ENCODE data around the gene SUMF2. TPM values are rescaled to one million over a fixed set of nuclear protein-coding genes. Genes with fewer than 3 reads are reported as not detected.
"Not testable (repeated sequence)": the region's sequence is repeated elsewhere in the genome, so short reads cannot be mapped to it uniquely, and the experiment has no call there.

The SUMF2 gene
- total and polyA plus RNA-seq, 7 experiments from 2014 or later = 120 to 196 (median 156) TPM

GRCh38 chr7:56046721-56047445, 17.2 kb upstream of the SUMF2 start:
- intact Hi-C loops (cut with micrococcal nuclease) = no loop called here
- Mint-ChIP-seq H3K27ac (peak overlapping the region in 3 of 9 donors; percentile 1 to 51 (median 16)), H3K36me3 (no peaks in the 10 kb centered on the region), H3K4me3 (no peak overlapping the region), H3K9me3 (no peaks in the 10 kb centered on the region), H3K27me3 (no peaks in the 10 kb centered on the region), H3K4me1 (peaks cover 5 to 25% (median 14%) of the 10 kb centered on the region in 7 donors)
- ChIA-PET POLR2A (interaction anchor here (0.6 to 0.7 kb wide), 2 partner anchors 18 kb away, joined by 3 read pairs; no protein-coding TSS in a partner anchor), CTCF (interaction anchor here (0.6 to 1.2 kb wide), 3 partner anchors 24 to 28 kb away, joined by 3 to 4 read pairs (median 4); no protein-coding TSS in a partner anchor)
- H3K9me3 ChIP-seq (ENCODE audit: control insufficient read depth in 2 of 3, low read length in 3 of 3) = no peaks in the 10 kb centered on the region
- H3K4me3 ChIP-seq (ENCODE audit: low read length) = no peak overlapping the region
- no peak for DNase-seq
- peaks cover 6 to 9% of the 10 kb centered on the region in 2 donors for H3K4me1 ChIP-seq (ENCODE audit: control insufficient read depth in 2 of 2, insufficient read depth in 2 of 2, low read length in 2 of 2)
- no peaks in the 10 kb centered on the region for H3K27me3 ChIP-seq (ENCODE audit: control insufficient read depth in 2 of 2, insufficient read depth in 2 of 2, low read length in 2 of 2)
- no peak for ATAC-seq
- H3K36me3 ChIP-seq (ENCODE audit: control insufficient read depth in 2 of 3, insufficient read depth in 3 of 3, low read length in 3 of 3) = peaks cover 0 to 7% (median 0%) of the 10 kb centered on the region in 3 experiments
- H3K27ac ChIP-seq (ENCODE audit: low read depth, low read length) = no peak overlapping the region

- DNase-seq; H3K27me3 Mint-ChIP-seq; H3K4me3 ChIP-seq (ENCODE audit: low read length); ATAC-seq; H3K27me3 ChIP-seq (ENCODE audit: control insufficient read depth in 2 of 2, insufficient read depth in 2 of 2, low read length in 2 of 2); H3K4me3 Mint-ChIP-seq; H3K4me1 ChIP-seq (ENCODE audit: control insufficient read depth in 2 of 2, insufficient read depth in 2 of 2, low read length in 2 of 2); H3K36me3 Mint-ChIP-seq; H3K27ac ChIP-seq (ENCODE audit: low read depth, low read length); H3K36me3 ChIP-seq (ENCODE audit: control insufficient read depth in 2 of 3, insufficient read depth in 3 of 3, low read length in 3 of 3); H3K9me3 Mint-ChIP-seq; H3K9me3 ChIP-seq (ENCODE audit: control insufficient read depth in 2 of 3, low read length in 3 of 3); intact Hi-C loops (cut with micrococcal nuclease): not testable (repeated sequence)
- peak overlapping the region in 1 of 9 donors; percentile 5 for H3K27ac Mint-ChIP-seq
- POLR2A ChIA-PET = interaction anchor here (0.6 kb wide), 1 partner anchor 18 kb away, joined by 3 read pairs; no protein-coding TSS in a partner anchor
- CTCF ChIA-PET = interaction anchor here (0.7 kb wide), 1 partner anchor 25 kb away, joined by 3 read pairs; no protein-coding TSS in a partner anchor
- H3K4me1 Mint-ChIP-seq = peaks cover 5 to 30% (median 19%) of the 10 kb centered on the region in 7 donors
Measured at GRCh38 chr7:56047446-56048116, 16.5 kb upstream of the SUMF2 start.

GRCh38 chr7:56048245-56048644, 15.8 kb upstream of the SUMF2 start:
- H3K36me3 Mint-ChIP-seq = peaks cover 0 to 3% (median 0%) of the 10 kb centered on the region in 5 donors
- peaks cover 0 to 2% (median 0%) of the 10 kb centered on the region in 11 donors for H3K9me3 Mint-ChIP-seq
- H3K4me1 ChIP-seq (ENCODE audit: control insufficient read depth in 2 of 2, insufficient read depth in 2 of 2, low read length in 2 of 2) = peaks cover 6 to 9% of the 10 kb centered on the region in 2 donors
- H3K27me3 ChIP-seq (ENCODE audit: control insufficient read depth in 2 of 2, insufficient read depth in 2 of 2, low read length in 2 of 2) = no peaks in the 10 kb centered on the region
- H3K4me1 Mint-ChIP-seq = peaks cover 11 to 37% (median 25%) of the 10 kb centered on the region in 7 donors
- intact Hi-C loops (cut with micrococcal nuclease) = no loop called here
- no peak for DNase-seq
- CTCF ChIA-PET = no interaction called here
- no peak overlapping the region for H3K27ac ChIP-seq (ENCODE audit: low read depth, low read length)
- POLR2A ChIA-PET = no interaction called here
- no peak overlapping the region for H3K4me3 ChIP-seq (ENCODE audit: low read length)
- ATAC-seq = no peak
- H3K27me3 Mint-ChIP-seq = no peaks in the 10 kb centered on the region
- H3K27ac Mint-ChIP-seq = peak overlapping the region in 1 of 9 donors; percentile 53
- H3K36me3 ChIP-seq (ENCODE audit: control insufficient read depth in 2 of 3, insufficient read depth in 3 of 3, low read length in 3 of 3) = peaks cover 0 to 8% (median 4%) of the 10 kb centered on the region in 3 experiments
- no peak overlapping the region for H3K4me3 Mint-ChIP-seq
- H3K9me3 ChIP-seq (ENCODE audit: control insufficient read depth in 2 of 3, low read length in 3 of 3) = no peaks in the 10 kb centered on the region

- H3K27ac ChIP-seq (ENCODE audit: low read depth, low read length); H3K9me3 ChIP-seq (ENCODE audit: control insufficient read depth in 2 of 3, low read length in 3 of 3); POLR2A ChIA-PET; ATAC-seq; DNase-seq; H3K36me3 Mint-ChIP-seq; intact Hi-C loops (cut with micrococcal nuclease); H3K27me3 ChIP-seq (ENCODE audit: control insufficient read depth in 2 of 2, insufficient read depth in 2 of 2, low read length in 2 of 2); H3K27me3 Mint-ChIP-seq; H3K4me3 ChIP-seq (ENCODE audit: low read length); H3K4me1 ChIP-seq (ENCODE audit: control insufficient read depth in 2 of 2, insufficient read depth in 2 of 2, low read length in 2 of 2); CTCF ChIA-PET; H3K9me3 Mint-ChIP-seq: not testable (repeated sequence)
- Mint-ChIP-seq H3K27ac (peak overlapping the region in 2 of 9 donors; percentile 53 to 65), H3K4me3 (peak overlapping the region in 1 of 10 donors; percentile 20), H3K4me1 (peaks cover 16 to 42% (median 30%) of the 10 kb centered on the region in 7 donors)
- peaks cover 0 to 11% (median 4%) of the 10 kb centered on the region in 3 experiments for H3K36me3 ChIP-seq (ENCODE audit: control insufficient read depth in 2 of 3, insufficient read depth in 3 of 3, low read length in 3 of 3)
Measured at GRCh38 chr7:56048763-56049162, 15.3 kb upstream of the SUMF2 start.

- intact Hi-C loops (cut with micrococcal nuclease) = loop anchor here (1.0 to 5.0 kb wide), 11 partner anchors 13 to 1294 kb away; partner anchors contain the start of genes CHCHD2 (in 2 of the 2), MRPS17 (in 2 of the 2), SEC61G (in 2 of the 2) and SUMF2 (in 2 of the 2)
- Histone ChIP-seq H3K27me3 (ENCODE audit: control insufficient read depth in 2 of 2, insufficient read depth in 2 of 2, low read length in 2 of 2) (no peaks in the 10 kb centered on the region), H3K27ac (ENCODE audit: low read depth, low read length) (peak overlapping the region; percentile 91), H3K4me3 (ENCODE audit: low read length) (peak overlapping the region; percentile 88), H3K4me1 (ENCODE audit: control insufficient read depth in 2 of 2, insufficient read depth in 2 of 2, low read length in 2 of 2) (peaks cover 6 to 9% of the 10 kb centered on the region in 2 donors), H3K36me3 (ENCODE audit: control insufficient read depth in 2 of 3, insufficient read depth in 3 of 3, low read length in 3 of 3) (peaks cover 7 to 28% (median 14%) of the 10 kb centered on the region in 3 experiments), H3K9me3 (ENCODE audit: control insufficient read depth in 2 of 3, low read length in 3 of 3) (no peaks in the 10 kb centered on the region)
- H3K4me3 Mint-ChIP-seq = peak overlapping the region; percentile 91 to 99 (median 96)
- ATAC-seq = no peak
- H3K27ac Mint-ChIP-seq = peak overlapping the region; percentile 78 to 96 (median 93)
- ChIA-PET POLR2A (interaction anchor here (0.7 to 1.9 kb wide), 14 partner anchors 14 to 685 kb away, joined by 3 to 37 read pairs (median 4); partner anchors contain the start of genes CHCHD2, LANCL2 and SUMF2), CTCF (interaction anchor here (0.6 to 1.0 kb wide), 2 partner anchors 21 to 47 kb away, joined by 3 read pairs; no protein-coding TSS in a partner anchor)
- H3K9me3 Mint-ChIP-seq = peaks cover 0 to 2% (median 0%) of the 10 kb centered on the region in 11 donors
- no peak for DNase-seq
- H3K36me3 Mint-ChIP-seq = peaks cover under 1 to 6% (median 3%) of the 10 kb centered on the region in 5 donors
- H3K4me1 Mint-ChIP-seq = peaks cover 26 to 56% (median 44%) of the 10 kb centered on the region in 7 donors
- no peaks in the 10 kb centered on the region for H3K27me3 Mint-ChIP-seq
Measured at GRCh38 chr7:56051053-56051338, 13.1 kb upstream of the SUMF2 start.

Data from naive thymus-derived CD4-positive, alpha-beta T cell (primary cell).